WTC11 (cell line): ENCODE data around the gene PCSK4. TPM values are rescaled to one million over a fixed set of nuclear protein-coding genes. Genes with fewer than 3 reads are reported as not detected.

ENCODE experiments used
- ATAC-seq: fragments of 200-7000 bp; cut with Tn5 transposase; 2 replicates; pipeline ENCODE4 v1.10.0; 2021; ENCODE audit warnings: mild to moderate bottlenecking, moderate library complexity
- CTCF ChIA-PET: fragments of 300-600 bp; sonication (Branson Sonifier 250); formaldehyde crosslinking; loops from one replicate; lab custom pipeline; 2021; ENCODE audit warnings: antibody characterized with exemption; lab: Charles Lee
- POLR2A ChIA-PET: fragments of 350-600 bp; sonication (Branson Sonifier 250); formaldehyde crosslinking; loops from one replicate; lab custom pipeline; 2021; ENCODE audit warnings: antibody characterized with exemption; lab: Charles Lee
- DNase-seq: peaks from one replicate; pipeline ENCODE4 v3.0.0; 2021; ENCODE audit warnings: low spot score
- H3K27ac Mint-ChIP-seq: 2 replicates; pipeline ENCODE4 v1.8.0; 2021; ENCODE audit warnings: mixed read lengths
- H3K27me3 Mint-ChIP-seq: 2 replicates; pipeline ENCODE4 v1.8.0; 2021; ENCODE audit warnings: low read depth, mild to moderate bottlenecking, moderate library complexity, mixed read lengths
- H3K36me3 Mint-ChIP-seq: 2 replicates; pipeline ENCODE4 v1.8.0; 2021; ENCODE audit warnings: mixed read lengths
- H3K4me1 Mint-ChIP-seq: 2 replicates; pipeline ENCODE4 v1.8.0; 2022; ENCODE audit warnings: mixed read lengths
- H3K4me3 Mint-ChIP-seq: 2 replicates; pipeline ENCODE4 v1.8.0; 2021; ENCODE audit warnings: mild to moderate bottlenecking, moderate library complexity, mixed read lengths
- H3K9me3 Mint-ChIP-seq: 2 replicates; pipeline ENCODE4 v1.8.0; 2021; ENCODE audit warnings: mixed read lengths
- ATF1 ChIP-seq: sonication (generic); formaldehyde crosslinking; IDR thresholded peaks from 2 replicates; pipeline ENCODE4 v1.8.1; 2023; ENCODE audit warnings: mild to moderate bottlenecking, moderate library complexity, missing genetic modification reagents
- ATF2 ChIP-seq: sonication (generic); formaldehyde crosslinking; IDR thresholded peaks from 2 replicates; pipeline ENCODE4 v1.8.1; 2022; ENCODE audit warnings: low read depth, missing genetic modification reagents, borderline replicate concordance
- E2F5 ChIP-seq: sonication (generic); formaldehyde crosslinking; IDR thresholded peaks from 2 replicates; pipeline ENCODE4 v1.8.1; 2022; ENCODE audit warnings: mild to moderate bottlenecking, moderate library complexity, missing genetic modification reagents
- ELF4 ChIP-seq: sonication (generic); formaldehyde crosslinking; IDR thresholded peaks from 2 replicates; pipeline ENCODE4 v1.8.1; 2022; ENCODE audit warnings: low read depth, mild to moderate bottlenecking, moderate library complexity, missing genetic modification reagents
- EMX1 ChIP-seq: fragments of 250-450 bp; sonication (Bioruptor Pico); IDR thresholded peaks from 2 replicates; pipeline ENCODE4 v1.8.0; 2021; ENCODE audit warnings: mild to moderate bottlenecking
- GABPB1 ChIP-seq: sonication (generic); formaldehyde crosslinking; IDR thresholded peaks from 2 replicates; pipeline ENCODE4 v1.8.1; 2023; ENCODE audit warnings: mild to moderate bottlenecking, missing genetic modification reagents
- GTF2I ChIP-seq: fragments of 250-450 bp; sonication (Bioruptor Pico); conservative IDR thresholded peaks from 2 replicates; pipeline ENCODE4 v1.4.0; 2021; ENCODE audit warnings: mild to moderate bottlenecking
- IRF2 ChIP-seq: sonication (generic); formaldehyde crosslinking; IDR thresholded peaks from 2 replicates; pipeline ENCODE4 v1.8.0; 2022; ENCODE audit warnings: low read depth, missing genetic modification reagents, borderline replicate concordance
- KAT7 ChIP-seq: sonication (generic); formaldehyde crosslinking; IDR thresholded peaks from 2 replicates; pipeline ENCODE4 v1.8.1; 2023; ENCODE audit warnings: missing genetic modification reagents, mild to moderate bottlenecking, borderline replicate concordance
- NR2C2 ChIP-seq: sonication (generic); formaldehyde crosslinking; IDR thresholded peaks from 2 replicates; pipeline ENCODE4 v1.8.0; 2022; ENCODE audit warnings: mild to moderate bottlenecking, missing genetic modification reagents
- SMAD4 ChIP-seq: sonication (generic); formaldehyde crosslinking; IDR thresholded peaks from 2 replicates; pipeline ENCODE4 v1.8.0; 2022; ENCODE audit warnings: mild to moderate bottlenecking, missing genetic modification reagents
- TEAD1 ChIP-seq: sonication (generic); formaldehyde crosslinking; IDR thresholded peaks from 2 replicates; pipeline ENCODE4 v1.8.0; 2022; ENCODE audit warnings: mild to moderate bottlenecking, missing genetic modification reagents
- ZNF138 ChIP-seq: sonication (generic); formaldehyde crosslinking; conservative IDR thresholded peaks from 2 replicates; pipeline ENCODE4 v1.8.1; 2022; ENCODE audit warnings: mild to moderate bottlenecking, moderate library complexity, missing genetic modification reagents
- ZNF263 ChIP-seq: sonication (generic); formaldehyde crosslinking; IDR thresholded peaks from 2 replicates; pipeline ENCODE4 v1.8.1; 2022; ENCODE audit warnings: low read depth, mild to moderate bottlenecking, moderate library complexity, missing genetic modification reagents
- ZNF423 ChIP-seq: fragments of 250-450 bp; sonication (Bioruptor Pico); IDR thresholded peaks from 2 replicates; pipeline ENCODE4 v2.1.2; 2022; ENCODE audit warnings: mild to moderate bottlenecking, moderate library complexity
- ZNF532 ChIP-seq: fragments of 250-450 bp; sonication (Bioruptor Pico); IDR thresholded peaks from 2 replicates; pipeline ENCODE4 v1.9.0; 2021; ENCODE audit warnings: mild to moderate bottlenecking, borderline replicate concordance
- total RNA-seq: library from RNA; stranded (reverse); gene quantifications from 3 replicates; pipeline ENCODE4 v1.2.3, GENCODE V29; 2021
- TF ChIP-seq, protein P1 (sequence below): fragments of 250-450 bp; sonication (Bioruptor Pico); IDR thresholded peaks from 2 replicates; pipeline ENCODE4 v2.1.2; 2022; ENCODE audit warnings: mild to moderate bottlenecking, moderate library complexity
- TF ChIP-seq, protein P2 (sequence below): fragments of 200-600 bp; IDR thresholded peaks from 2 replicates; pipeline ENCODE4 v1.8.0; 2022; ENCODE audit warnings: antibody characterized with exemption
- TF ChIP-seq, protein P3 (sequence below): sonication (generic); formaldehyde crosslinking; IDR thresholded peaks from 2 replicates; pipeline ENCODE4 v1.8.0; 2022; ENCODE audit warnings: mild to moderate bottlenecking, missing genetic modification reagents

PCSK4 gene
- total RNA-seq, 1 experiment from 2014 or later: 22.4 TPM

- Mint-ChIP-seq H3K9me3 (no peaks in the 10 kb centered on the region), H3K4me3 (no peak overlapping the region), H3K27me3 (peaks cover 21% of the 10 kb centered on the region), H3K36me3 (no peaks in the 10 kb centered on the region), H3K27ac (no peak overlapping the region), H3K4me1 (peaks cover 4% of the 10 kb centered on the region)
- TF ChIP-seq, protein P1, sequence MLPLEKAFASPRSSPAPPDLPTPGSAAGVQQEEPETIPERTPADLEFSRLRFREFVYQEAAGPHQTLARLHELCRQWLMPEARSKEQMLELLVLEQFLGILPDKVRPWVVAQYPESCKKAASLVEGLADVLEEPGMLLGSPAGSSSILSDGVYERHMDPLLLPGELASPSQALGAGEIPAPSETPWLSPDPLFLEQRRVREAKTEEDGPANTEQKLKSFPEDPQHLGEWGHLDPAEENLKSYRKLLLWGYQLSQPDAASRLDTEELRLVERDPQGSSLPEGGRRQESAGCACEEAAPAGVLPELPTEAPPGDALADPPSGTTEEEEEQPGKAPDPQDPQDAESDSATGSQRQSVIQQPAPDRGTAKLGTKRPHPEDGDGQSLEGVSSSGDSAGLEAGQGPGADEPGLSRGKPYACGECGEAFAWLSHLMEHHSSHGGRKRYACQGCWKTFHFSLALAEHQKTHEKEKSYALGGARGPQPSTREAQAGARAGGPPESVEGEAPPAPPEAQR: no peak
- no peak for TF ChIP-seq GABPB1 (CRISPR knock-in tag)
- POLR2A ChIA-PET: no interaction called here
- DNase-seq (no peak), ATAC-seq (no peak)
- CTCF ChIA-PET: no interaction called here
Measured at GRCh38 chr19:1529430-1529816, 39.3 kb upstream of the PCSK4 start.

DNA sequence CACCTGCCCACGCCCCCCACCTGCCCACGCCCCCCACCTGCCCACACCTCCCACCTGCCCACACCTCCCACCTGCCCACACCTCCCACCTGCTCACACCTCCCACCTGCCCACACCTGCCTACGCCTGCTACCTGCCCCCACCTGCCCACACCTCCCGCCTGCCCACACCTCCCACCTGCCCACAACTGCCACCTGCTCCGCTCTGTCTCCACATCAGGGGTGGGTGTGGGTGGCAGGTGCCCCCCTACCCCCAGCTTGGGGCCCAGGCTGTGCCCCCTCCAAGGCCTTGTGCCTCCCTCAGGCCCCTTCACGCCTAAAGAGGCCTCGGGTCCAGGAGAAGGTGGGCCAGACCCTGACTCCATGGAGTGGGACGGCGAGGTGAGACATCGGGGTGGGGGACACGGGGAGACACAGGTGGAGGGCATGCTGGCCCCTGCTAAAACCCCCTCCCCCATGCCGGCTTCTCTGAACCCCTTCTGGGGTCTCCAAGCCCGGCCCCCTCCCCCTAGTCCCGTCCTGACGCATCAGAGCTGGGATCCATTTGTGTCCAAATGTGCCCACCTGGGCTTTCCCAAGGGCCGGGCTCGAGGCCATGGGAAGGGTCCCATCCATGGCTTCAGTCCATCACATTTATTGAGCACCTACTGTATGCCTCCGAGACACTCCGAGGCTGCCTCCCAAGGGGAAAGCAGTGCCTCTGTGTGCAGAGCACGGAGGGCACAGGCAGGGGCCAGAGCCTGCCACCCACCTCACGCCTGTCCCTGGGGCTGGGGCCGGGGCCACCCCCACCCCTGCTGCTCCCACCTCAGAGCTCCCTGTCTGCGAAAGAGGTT is 38.7 kb upstream of the PCSK4 start:
- no peak for TF ChIP-seq ATF1 (CRISPR knock-in tag)
- no peak for TF ChIP-seq ZNF423
- no peak for TF ChIP-seq KAT7 (CRISPR knock-in tag)
- no peak for TF ChIP-seq SMAD4 (CRISPR knock-in tag)
- TF ChIP-seq ZNF263 (CRISPR knock-in tag): no peak
- TF ChIP-seq NR2C2 (CRISPR knock-in tag): no peak
- TF ChIP-seq IRF2: no peak
- TF ChIP-seq ZNF138 (CRISPR knock-in tag): no peak
- TF ChIP-seq ATF2 (CRISPR knock-in tag): no peak
- TF ChIP-seq, protein P2, sequence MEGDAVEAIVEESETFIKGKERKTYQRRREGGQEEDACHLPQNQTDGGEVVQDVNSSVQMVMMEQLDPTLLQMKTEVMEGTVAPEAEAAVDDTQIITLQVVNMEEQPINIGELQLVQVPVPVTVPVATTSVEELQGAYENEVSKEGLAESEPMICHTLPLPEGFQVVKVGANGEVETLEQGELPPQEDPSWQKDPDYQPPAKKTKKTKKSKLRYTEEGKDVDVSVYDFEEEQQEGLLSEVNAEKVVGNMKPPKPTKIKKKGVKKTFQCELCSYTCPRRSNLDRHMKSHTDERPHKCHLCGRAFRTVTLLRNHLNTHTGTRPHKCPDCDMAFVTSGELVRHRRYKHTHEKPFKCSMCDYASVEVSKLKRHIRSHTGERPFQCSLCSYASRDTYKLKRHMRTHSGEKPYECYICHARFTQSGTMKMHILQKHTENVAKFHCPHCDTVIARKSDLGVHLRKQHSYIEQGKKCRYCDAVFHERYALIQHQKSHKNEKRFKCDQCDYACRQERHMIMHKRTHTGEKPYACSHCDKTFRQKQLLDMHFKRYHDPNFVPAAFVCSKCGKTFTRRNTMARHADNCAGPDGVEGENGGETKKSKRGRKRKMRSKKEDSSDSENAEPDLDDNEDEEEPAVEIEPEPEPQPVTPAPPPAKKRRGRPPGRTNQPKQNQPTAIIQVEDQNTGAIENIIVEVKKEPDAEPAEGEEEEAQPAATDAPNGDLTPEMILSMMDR: no peak
- TF ChIP-seq, protein P3, sequence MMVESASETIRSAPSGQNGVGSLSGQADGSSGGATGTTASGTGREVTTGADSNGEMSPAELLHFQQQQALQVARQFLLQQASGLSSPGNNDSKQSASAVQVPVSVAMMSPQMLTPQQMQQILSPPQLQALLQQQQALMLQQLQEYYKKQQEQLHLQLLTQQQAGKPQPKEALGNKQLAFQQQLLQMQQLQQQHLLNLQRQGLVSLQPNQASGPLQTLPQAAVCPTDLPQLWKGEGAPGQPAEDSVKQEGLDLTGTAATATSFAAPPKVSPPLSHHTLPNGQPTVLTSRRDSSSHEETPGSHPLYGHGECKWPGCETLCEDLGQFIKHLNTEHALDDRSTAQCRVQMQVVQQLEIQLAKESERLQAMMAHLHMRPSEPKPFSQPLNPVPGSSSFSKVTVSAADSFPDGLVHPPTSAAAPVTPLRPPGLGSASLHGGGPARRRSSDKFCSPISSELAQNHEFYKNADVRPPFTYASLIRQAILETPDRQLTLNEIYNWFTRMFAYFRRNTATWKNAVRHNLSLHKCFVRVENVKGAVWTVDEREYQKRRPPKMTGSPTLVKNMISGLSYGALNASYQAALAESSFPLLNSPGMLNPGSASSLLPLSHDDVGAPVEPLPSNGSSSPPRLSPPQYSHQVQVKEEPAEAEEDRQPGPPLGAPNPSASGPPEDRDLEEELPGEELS (CRISPR knock-in tag): no peak
- TF ChIP-seq ZNF532 (CRISPR knock-in tag): no peak
- no peak for TF ChIP-seq E2F5
- TF ChIP-seq ELF4 (CRISPR knock-in tag): no peak
- no peak for TF ChIP-seq EMX1
- no peak for TF ChIP-seq TEAD1 (CRISPR knock-in tag)
- TF ChIP-seq GTF2I: no peak
- TF ChIP-seq, all 79 proteins: peak for 0
- no peak for ATAC-seq
- ChIA-PET CTCF (no interaction called here), POLR2A (no interaction called here)
- H3K9me3 Mint-ChIP-seq: no peaks in the 10 kb centered on the region
- H3K4me1 Mint-ChIP-seq: peaks cover 5% of the 10 kb centered on the region
- H3K36me3 Mint-ChIP-seq: no peaks in the 10 kb centered on the region
- DNase-seq: no peak
- no peak overlapping the region for H3K27ac Mint-ChIP-seq
- peaks cover 24% of the 10 kb centered on the region for H3K27me3 Mint-ChIP-seq
- H3K4me3 Mint-ChIP-seq: no peak overlapping the region
